DLD1 (cell line): ENCODE measurements around the gene RETREG1.
"Not testable (repeated sequence)": the region's sequence is repeated elsewhere in the genome, so short reads cannot be mapped to it uniquely, and the experiment has no call there.

Experiments
- in situ Hi-C: cut with HindIII; loops from 2 replicates; pipeline ENCODE4 v1.10.0; 2017; ENCODE audit warnings: low sequenced_read_pairs

The RETREG1 gene, protein sequence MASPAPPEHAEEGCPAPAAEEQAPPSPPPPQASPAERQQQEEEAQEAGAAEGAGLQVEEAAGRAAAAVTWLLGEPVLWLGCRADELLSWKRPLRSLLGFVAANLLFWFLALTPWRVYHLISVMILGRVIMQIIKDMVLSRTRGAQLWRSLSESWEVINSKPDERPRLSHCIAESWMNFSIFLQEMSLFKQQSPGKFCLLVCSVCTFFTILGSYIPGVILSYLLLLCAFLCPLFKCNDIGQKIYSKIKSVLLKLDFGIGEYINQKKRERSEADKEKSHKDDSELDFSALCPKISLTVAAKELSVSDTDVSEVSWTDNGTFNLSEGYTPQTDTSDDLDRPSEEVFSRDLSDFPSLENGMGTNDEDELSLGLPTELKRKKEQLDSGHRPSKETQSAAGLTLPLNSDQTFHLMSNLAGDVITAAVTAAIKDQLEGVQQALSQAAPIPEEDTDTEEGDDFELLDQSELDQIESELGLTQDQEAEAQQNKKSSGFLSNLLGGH

DNA sequence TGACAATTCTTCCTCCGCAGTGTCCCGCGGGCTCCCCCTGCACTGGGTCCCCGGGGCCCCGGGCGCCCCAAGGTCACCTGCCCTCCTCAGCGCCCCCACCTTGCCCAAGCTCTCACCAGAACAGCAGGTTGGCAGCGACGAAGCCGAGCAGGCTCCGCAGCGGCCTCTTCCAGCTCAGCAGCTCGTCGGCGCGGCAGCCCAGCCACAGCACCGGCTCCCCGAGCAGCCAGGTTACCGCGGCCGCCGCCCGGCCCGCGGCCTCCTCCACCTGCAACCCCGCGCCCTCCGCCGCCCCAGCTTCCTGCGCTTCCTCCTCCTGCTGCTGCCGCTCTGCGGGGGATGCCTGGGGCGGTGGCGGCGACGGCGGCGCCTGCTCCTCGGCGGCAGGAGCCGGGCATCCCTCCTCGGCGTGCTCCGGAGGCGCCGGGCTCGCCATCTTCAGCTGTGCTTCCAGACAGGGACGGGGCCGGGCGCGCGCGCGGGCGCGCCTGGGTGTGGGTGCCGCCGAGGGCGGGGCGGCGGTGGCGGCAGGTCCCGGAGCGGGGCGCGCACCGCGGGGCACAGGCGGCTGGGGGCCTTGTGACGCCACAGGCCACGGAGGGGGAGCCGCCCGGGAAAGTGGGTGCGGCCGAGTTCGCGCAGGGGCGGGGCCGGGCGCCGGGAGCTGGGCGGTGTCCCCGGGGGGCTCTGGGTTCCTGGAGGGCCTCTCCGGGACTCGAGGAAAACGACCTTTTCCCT, at the start of gene RETREG1:
Gene RETREG1, minus strand, starts transcription at position 462 of the 738 bp plus-strand sequence. Its CDS starts 26 bp downstream, at position 436.
- in situ Hi-C loops, result no loop called here

GRCh38 chr5:16666130-16666882, 49.5 kb upstream of the RETREG1 start:
- in situ Hi-C loops, result no loop called here

- in situ Hi-C loops, result no loop called here
These were observed 48.8 kb upstream of the RETREG1 start for GRCh38 chr5:16665601-16666000.

- in situ Hi-C loops, result no loop called here
These were observed 47.6 kb upstream of the RETREG1 start for GRCh38 chr5:16664368-16664767.

DNA sequence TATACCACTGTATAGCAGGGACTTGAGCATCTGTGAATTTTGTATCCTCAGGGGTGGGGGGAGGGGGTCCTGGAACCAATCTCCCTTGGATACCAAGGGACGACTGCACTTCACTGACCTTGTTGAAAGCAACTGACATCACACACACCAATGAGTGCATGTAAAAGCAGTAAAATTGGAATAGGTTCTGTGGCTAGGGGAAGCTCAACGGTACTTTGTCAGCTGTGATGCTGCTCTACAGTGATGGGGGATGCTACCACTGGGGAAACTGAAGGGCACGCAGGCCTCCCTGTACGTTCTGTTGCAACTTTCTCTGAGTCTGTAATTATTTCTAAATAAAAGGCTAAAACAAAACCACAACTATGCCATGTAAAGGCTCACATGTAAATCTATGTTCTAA, 47.0 kb upstream of the RETREG1 start:
- in situ Hi-C loops, result no loop called here

DNA sequence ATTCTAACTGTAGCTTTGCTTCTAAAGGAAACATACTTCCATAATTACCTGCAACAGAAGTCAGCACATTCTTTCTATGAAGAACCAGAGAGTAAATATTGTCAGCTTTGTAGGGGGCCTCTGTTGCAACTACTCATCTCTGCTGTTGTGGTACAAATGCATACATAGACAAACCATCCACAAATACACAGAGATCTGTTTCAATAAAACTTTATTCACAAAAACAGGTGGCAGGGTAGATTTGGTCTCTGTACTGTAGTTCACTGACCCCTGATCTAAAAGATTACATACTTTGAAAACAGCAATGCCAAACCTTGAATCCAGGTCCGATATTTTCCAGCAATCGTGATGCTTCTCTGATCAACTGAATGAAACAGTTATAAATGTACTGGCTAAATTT, 44.9 kb upstream of the RETREG1 start:
- in situ Hi-C loops, result no loop called here

DNA sequence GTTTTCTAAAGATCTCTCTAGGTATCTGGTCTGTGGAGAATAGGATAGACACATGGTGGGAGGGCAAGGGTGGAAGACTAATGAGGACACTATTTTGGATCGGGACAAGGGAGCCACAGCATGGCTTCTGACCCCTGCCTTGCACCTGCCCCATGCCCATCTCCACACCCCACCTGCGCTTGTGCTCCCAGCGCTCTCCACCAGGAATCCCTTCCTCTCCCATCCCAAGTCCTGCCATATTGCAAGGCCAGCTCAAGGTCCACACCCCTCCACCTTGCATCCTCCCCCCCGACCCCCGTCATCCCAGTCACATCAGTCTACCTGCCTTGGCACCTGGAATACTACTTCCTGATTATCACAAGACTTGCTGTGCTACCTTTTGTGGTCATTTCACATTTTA, 44.2 kb upstream of the RETREG1 start:
- in situ Hi-C loops, result no loop called here

- in situ Hi-C loops, result no loop called here
These were observed 42.7 kb upstream of the RETREG1 start for GRCh38 chr5:16659536-16659935.

DNA sequence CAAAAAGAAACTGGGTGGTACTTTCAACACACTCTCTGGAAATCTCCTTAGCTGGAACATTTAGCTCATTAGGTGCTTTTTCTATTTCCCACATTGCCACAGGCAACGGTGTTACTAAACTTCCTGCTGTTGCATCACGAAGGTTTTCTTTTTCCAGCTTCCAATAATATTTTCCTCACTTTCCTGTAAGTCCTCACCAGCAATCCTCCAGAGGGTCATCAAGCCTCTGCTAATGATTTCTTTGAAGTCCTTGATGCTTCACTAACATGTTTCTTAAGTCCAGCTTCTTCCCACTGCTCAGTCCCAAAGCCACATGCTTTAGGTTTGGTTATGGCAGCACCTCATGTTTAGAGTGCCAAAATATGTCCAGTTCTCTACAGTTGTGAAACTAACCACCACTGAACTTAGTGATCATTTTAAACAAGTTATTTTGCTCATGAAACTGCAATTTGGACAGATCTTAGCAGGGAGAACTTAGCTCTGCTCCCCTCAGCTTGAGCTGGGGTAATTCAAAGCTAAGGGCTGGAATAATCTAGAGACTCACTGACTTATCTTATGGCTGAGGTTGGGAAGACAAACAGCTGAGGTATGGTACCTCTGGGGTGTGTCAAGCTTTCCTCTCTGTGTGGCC, 39.9 kb upstream of the RETREG1 start:
- in situ Hi-C loops, result no loop called here

DNA sequence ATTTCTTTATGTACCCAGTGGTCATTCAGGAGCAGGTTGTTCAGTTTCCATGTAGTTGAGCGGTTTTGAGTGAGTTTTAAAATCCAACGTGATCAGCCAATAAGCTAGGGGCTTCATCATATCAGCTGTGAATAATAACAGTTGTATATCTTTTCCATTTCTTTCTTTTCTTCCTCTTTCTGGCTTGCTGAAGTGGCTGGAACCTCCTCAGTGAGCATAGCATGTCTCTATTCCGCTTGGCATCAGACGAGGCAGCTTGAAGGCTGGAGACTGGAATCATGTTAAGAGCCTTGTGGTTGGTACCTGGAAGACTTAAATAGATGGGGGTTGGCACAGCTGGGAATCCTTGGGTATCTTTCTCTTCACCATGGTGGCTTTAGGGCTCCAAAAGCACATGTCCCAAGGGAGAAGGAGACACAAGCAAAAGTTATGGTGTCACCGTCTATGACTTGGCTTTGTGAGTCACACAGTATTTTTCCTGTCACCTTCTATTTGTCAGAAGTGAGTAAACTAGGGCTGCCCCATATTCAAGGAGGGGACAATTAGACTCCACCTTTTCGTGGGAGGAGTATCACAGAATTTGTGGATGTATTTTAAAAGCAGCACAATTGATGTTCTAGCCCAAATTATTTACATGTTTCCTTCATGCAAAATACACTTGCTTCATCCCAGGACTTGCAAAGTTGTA, 38.0 kb upstream of the RETREG1 start:
- in situ Hi-C loops, result no loop called here

DNA sequence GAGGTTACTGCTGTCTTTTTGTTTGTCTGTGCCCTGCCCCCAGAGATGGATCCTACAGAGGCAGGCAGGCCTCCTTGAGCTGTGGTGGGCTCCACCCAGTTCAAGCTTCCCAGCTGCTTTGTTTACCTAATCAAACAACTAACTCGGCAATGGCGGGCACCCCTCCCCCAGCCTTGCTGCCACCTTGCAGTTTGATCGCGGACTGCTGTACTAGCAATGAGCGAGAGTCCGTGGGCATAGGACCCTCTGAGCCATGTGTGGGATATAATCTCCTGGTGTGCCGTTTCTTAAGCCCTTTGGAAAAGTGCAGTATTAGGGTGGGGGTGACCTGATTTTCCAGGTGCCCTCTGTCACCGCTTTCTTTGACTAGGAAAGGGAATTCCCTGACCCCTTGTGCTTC, 31.9 kb upstream of the RETREG1 start:
- in situ Hi-C loops, result not testable (repeated sequence)

GRCh38 chr5:16644301-16644889, 27.6 kb upstream of the RETREG1 start:
- in situ Hi-C loops, result no loop called here

GRCh38 chr5:16642867-16643266, 26.1 kb upstream of the RETREG1 start:
- in situ Hi-C loops, result no loop called here

- in situ Hi-C loops, result no loop called here
These were observed 22.4 kb upstream of the RETREG1 start for GRCh38 chr5:16639206-16639605.

DNA sequence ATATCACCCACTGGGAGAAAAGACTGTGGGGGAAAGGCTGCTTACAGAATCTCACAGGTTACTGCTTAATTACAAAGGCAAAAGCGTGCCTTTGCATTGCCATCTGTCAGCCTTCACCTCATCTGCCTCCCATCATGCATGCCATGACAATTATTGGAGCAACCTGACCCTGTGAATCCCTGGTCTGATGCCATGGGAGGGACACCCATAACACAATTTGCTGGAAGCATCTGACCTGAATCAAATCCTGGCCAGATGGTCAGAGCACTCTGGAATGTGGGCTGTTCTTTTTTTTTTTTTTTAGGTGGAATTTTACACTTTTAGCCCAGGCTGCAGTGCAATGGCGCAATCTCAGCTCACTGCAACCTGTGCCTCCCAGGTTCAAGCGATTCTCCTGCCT, 11.6 kb upstream of the RETREG1 start:
- in situ Hi-C loops, result no loop called here

GRCh38 chr5:16626696-16627264, 10.0 kb upstream of the RETREG1 start:
- in situ Hi-C loops, result no loop called here

DNA sequence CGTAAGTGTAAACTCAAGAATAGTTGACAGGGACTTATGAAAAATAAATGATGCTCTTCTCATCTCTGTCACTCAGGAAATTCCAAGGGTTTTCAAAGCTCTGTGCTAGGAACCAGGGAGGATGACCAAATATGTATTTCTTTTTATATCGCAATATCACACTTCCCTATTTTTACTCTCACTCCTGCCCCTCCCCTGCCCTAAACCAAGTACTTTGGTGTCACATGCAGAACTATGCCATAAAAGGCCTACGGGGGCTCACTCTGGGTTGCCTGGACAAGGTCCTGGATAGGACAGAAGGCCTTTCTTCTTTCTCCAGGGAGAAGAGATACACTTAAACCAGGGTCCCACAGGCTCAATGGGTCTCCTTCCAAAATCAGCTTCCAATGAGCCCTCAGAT, 8.3 kb upstream of the RETREG1 start:
- in situ Hi-C loops, result no loop called here

DNA sequence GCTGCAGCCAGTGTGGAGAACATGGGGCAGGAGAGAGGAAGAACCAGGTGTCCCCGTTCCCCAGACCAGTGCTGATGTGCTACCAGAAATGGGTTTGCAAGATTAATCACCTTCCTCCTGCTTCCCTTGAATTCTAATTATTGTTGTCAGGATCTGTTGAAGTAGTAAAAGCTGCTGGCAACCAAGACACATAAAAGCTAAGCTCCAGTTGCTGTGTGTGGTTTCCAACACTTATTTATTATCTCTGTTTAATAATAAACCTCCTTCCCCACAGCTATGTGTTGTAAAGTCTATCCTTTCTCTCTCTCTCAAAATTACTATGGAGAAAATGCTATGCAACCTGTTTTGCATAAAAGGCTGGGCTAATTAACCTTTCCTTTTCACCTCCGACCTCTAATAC, 2.3 kb upstream of the RETREG1 start:
- in situ Hi-C loops, result no loop called here

DNA sequence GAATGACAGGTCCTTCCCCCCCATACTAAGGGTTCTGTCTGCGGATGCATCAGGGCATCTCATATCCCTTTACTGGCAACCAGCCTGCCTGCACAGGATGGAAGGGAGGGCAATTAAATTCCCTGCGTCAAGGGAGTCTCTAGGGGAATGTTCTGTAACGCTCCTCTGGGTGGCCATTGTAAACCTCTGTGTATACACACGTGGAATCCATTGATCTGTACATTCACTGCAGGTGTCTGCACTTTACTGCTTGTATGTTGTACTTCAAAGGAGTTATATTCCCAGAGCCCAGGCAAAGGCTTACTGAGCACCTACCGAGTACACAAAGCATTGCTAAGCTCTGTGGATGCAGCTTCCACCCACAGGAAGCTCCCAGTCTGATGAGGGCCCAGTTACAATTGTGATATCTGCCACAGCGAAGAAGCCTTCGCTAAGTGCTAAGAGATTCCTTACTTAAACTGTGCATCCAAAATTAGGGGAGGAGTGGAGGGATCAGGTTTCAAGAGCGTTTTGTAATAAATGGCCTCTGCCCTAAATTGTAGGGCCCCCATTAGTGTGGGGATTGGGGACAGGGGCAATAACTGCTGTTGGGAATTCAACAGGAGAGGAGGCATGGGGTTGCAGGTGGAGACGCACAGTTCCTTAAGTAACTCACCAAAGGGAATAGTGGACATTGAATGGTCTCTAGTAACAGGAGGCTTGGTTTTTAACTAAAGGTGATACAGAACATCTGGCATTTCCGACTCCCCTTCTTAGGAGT, 1.5 kb upstream of the RETREG1 start:
- in situ Hi-C loops, result no loop called here
